ENCODE data around the gene HMOX2. TPM values are rescaled to one million over a fixed set of nuclear protein-coding genes. Genes with fewer than 3 reads are reported as not detected.

HMOX2 gene
- total RNA-seq, 1 experiment from 2014 or later, result 55.1 TPM

DNA sequence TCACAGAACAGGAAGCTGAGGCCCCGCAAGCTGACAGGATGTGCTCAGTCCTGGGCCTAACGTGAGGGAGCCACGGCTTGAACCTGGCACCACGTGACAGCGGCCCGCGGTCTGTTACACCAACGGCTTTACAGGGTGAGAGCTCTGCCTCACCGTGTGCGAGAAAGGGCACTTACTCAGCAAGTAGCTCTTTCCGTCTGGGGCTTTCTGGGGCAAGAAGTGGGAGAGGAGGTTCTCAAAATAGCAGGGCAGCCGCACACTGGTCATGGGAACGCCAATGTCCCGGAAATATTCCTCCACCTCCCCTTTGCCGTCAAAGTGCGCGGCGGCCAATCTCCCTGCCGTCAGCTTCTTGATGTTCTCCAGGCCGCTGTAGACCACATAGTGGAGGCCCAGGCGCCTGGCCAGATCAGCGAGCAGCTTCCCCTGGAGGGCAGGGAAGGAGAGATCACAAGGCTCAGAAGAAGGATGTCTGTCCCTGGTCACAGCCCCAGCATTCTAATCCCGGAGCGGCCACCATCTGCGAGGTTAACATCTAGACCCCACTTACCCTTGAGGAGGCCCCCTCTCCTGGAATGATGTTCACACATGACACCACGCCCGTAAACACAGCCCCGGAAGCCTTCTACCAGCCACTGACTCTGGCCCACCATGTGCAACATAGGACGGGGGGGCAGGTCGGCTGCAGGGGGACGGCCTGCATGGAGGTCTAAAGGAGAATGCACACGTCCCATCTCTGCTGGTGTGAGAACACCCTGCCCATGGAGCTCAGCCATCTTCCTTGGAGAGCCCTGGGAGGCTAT lies 10.0 kb upstream of the HMOX2 start (continued):
- TF ChIP-seq, protein P1, sequence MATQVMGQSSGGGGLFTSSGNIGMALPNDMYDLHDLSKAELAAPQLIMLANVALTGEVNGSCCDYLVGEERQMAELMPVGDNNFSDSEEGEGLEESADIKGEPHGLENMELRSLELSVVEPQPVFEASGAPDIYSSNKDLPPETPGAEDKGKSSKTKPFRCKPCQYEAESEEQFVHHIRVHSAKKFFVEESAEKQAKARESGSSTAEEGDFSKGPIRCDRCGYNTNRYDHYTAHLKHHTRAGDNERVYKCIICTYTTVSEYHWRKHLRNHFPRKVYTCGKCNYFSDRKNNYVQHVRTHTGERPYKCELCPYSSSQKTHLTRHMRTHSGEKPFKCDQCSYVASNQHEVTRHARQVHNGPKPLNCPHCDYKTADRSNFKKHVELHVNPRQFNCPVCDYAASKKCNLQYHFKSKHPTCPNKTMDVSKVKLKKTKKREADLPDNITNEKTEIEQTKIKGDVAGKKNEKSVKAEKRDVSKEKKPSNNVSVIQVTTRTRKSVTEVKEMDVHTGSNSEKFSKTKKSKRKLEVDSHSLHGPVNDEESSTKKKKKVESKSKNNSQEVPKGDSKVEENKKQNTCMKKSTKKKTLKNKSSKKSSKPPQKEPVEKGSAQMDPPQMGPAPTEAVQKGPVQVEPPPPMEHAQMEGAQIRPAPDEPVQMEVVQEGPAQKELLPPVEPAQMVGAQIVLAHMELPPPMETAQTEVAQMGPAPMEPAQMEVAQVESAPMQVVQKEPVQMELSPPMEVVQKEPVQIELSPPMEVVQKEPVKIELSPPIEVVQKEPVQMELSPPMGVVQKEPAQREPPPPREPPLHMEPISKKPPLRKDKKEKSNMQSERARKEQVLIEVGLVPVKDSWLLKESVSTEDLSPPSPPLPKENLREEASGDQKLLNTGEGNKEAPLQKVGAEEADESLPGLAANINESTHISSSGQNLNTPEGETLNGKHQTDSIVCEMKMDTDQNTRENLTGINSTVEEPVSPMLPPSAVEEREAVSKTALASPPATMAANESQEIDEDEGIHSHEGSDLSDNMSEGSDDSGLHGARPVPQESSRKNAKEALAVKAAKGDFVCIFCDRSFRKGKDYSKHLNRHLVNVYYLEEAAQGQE (IDR thresholded peaks at IDR 0.05; ENCODE audit: low read depth), result no peak
- TF ChIP-seq ZBTB33 (IDR thresholded peaks at IDR 0.05; ENCODE audit: extremely low read depth, insufficient replicate concordance, low read length), result no peak

GRCh38 chr16:4467916-4468315 lies 8.3 kb upstream of the HMOX2 start:
- CTCF ChIA-PET, result no interaction called here
- H3K9ac ChIP-seq (ENCODE audit: low read length), result no peak overlapping the region
- no peaks in the 10 kb centered on the region for H3K27me3 ChIP-seq (ENCODE audit: insufficient read depth, low read length)
- POLR2A ChIA-PET, result no interaction called here
- no peaks in the 10 kb centered on the region for H3K9me2 ChIP-seq (ENCODE audit: insufficient read depth)
- no TSS peak for BruUV-seq (replicated peaks)
- H3K4me1 ChIP-seq (ENCODE audit: control insufficient read depth in 1 of 2, insufficient read depth in 2 of 2, low read length in 2 of 2), result peaks cover 0 to 27% of the 10 kb centered on the region in 2 experiments
- H3K9me3 ChIP-seq (ENCODE audit: control insufficient read depth in 1 of 2, insufficient read depth in 1 of 2, low read depth in 1 of 2, low read length in 2 of 2), result no peaks in the 10 kb centered on the region
- no peak overlapping the region for H3K4me2 ChIP-seq (ENCODE audit: low read length)
- intact Hi-C loops (cut with micrococcal nuclease), result no loop called here
- H4K20me1 ChIP-seq (ENCODE audit: insufficient read depth), result no peaks in the 10 kb centered on the region
- RAD21 ChIA-PET (ENCODE audit: low non-redundant PET in 1 of 2, low total read pairs in 2 of 2, uncharacterized antibody in 2 of 2, unreplicated experiment in 2 of 2), result no interaction called here
- peaks cover 20 to 23% of the 10 kb centered on the region in 2 experiments; a peak in 3 of 4 replicates for H3K36me3 ChIP-seq (ENCODE audit: control insufficient read depth in 1 of 2, insufficient read depth in 2 of 2, low read length in 2 of 2)
- no peak overlapping the region for H2AFZ ChIP-seq (ENCODE audit: low read depth, low read length, poor library complexity, severe bottlenecking)
- no peak overlapping the region for H3K4me3 ChIP-seq (replicated peaks in 1 of 2; ENCODE audit: low read depth in 1 of 2, low read length in 2 of 2)
- H3K27ac ChIP-seq (ENCODE audit: low read depth, low read length), result no peak overlapping the region
- no peak for ATAC-seq
- peaks cover 15% of the 10 kb centered on the region for H3K79me2 ChIP-seq (ENCODE audit: insufficient read depth, low read length)
- DNase-seq (ENCODE audit: low read depth, low spot score), result no peak
- TF ChIP-seq MAX (IDR thresholded peaks at IDR 0.05) (no peak), EZH2 (IDR thresholded peaks at IDR 0.05) (no peak), SRF (IDR thresholded peaks at IDR 0.05; ENCODE audit: low read depth) (no peak), CBX3 (IDR thresholded peaks at IDR 0.05; ENCODE audit: low read depth) (no peak), ZBTB33 (IDR thresholded peaks at IDR 0.05; ENCODE audit: extremely low read depth, insufficient replicate concordance, low read length) (no peak), POLR2AphosphoS5 (IDR thresholded peaks at IDR 0.05; ENCODE audit: low read depth, low read length) (no peak)
- TF ChIP-seq, protein P1 (IDR thresholded peaks at IDR 0.05; ENCODE audit: low read depth), result no peak

All from HCT116 (cell line).